NCI-H510A (cell line): ENCODE results near the gene VWA7.

Experiments used
- DNase-seq: peaks from one replicate; lab custom pipeline; 2025; lab: John Stamatoyannopoulos, UW

Gene VWA7

DNA sequence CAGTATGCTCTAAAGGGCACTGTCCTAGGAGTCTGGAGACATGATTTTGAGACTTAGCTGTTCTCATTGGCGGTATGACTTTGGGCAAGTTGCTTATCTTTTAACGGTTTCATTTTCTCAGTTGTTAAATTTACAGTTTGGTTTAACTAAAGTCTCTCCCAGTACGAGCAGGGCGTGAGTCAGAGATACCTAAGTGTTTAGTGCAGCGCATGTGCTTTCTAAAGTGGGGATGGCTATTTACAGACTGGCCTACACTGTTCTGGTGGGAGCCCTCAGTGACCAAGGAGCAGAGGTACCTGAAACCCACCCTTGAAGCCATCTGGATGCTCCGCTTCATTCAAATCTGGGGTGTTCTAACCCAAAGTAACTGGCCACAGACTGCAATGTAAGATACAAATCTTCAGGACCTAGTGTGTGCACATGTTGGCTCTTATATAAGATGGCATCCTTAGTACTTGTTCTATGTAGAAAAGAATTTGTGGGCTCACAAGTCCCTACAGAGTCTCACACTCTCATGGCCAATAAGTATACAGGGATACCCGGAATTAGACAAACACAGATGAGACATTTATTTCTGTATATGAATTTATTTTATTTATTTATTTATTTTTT is 26.6 kb downstream of the VWA7 start:
- no peak for DNase-seq

DNA sequence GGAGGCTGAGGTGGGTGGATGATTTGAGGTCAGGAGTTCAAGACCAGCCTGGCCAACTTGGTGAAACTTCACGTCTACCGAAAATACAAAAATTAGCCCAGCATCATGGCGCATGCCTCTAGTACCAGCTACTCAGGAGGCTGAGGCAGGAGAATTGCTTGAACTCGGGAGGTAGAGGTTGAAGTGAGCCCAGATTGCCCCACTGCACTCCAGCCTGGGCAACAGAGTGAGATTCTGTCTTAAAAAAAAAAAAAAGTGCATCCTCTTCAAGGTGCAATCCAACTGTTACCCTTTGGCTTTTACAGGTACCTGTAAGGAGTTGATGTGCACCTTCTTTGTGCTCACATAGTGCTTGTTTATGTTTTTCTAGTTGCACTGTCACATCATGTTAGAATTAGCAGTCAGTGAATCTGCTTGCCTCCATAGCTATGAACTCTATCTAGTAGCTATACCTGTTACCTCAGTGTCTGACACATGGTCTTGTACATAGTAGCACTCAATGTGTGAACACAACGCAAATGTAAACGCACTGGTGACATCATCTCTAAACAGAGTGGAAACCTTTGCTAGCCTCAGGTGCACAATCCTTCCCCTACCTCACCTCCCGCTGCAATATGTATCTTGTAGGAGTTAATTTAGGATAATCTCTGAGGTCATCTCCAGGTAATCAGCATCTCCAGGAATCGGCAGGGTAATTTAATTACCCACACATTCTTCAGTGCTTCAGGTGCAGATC is 27.7 kb downstream of the VWA7 start:
- DNase-seq, result no peak

DNA sequence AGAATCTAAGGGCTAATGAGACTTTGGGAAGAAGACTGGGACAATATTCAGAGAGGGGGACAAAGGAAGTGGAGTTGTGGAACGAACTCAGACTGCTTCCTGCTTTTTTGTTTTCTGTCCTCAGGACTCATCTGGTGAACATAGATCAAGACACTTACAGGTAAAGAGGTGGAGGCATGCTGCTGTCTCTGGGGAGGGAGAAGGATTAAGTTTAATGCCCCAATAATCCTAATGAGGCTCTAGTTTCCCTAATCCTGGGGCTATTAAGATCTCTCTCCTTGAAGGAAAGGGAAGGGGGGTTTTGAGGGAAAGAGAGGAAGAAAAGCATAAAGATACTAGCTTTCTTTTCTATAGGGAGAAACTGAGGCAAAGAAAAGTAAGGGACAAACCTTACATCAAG is 32.7 kb downstream of the VWA7 start:
- no peak for DNase-seq

DNA sequence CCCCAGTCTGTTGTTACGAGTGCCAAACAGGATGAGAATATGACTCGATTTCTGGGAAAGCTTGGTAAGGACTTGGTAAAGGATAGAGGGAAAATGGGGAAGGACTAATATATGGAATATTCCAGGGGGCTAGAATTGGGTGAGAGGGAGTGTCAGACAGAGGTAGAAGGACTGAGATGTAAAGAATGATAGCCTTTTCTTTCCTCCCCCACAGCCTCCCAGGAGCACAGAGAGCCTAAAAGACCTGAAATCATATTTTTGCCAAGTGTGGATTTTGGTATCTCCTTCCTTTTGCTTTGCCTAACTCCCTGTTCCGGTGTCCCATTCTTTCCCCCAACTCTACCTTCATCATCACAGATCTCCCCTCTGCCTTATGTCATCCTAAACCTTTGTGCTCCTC is 34.2 kb downstream of the VWA7 start:
- DNase-seq, result no peak

DNA sequence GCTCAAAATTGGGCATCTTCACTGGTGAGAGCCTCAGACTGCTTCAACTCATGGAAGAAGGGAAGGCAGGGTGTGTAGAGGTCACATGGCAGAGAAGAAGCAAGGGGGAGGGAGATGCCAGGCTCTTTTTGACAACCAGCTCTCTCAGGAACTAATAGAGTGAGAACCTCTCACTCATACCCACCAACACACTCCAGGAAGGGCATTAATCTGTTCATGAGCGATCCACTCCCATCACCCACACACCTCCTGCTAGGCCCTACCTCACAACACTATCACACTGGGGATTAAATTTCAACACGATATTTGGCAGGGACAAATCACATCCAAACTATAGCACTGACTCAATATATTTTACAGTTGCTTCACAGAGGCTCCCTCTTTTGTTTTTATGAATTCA is 35.3 kb downstream of the VWA7 start:
- DNase-seq, result no peak

DNA sequence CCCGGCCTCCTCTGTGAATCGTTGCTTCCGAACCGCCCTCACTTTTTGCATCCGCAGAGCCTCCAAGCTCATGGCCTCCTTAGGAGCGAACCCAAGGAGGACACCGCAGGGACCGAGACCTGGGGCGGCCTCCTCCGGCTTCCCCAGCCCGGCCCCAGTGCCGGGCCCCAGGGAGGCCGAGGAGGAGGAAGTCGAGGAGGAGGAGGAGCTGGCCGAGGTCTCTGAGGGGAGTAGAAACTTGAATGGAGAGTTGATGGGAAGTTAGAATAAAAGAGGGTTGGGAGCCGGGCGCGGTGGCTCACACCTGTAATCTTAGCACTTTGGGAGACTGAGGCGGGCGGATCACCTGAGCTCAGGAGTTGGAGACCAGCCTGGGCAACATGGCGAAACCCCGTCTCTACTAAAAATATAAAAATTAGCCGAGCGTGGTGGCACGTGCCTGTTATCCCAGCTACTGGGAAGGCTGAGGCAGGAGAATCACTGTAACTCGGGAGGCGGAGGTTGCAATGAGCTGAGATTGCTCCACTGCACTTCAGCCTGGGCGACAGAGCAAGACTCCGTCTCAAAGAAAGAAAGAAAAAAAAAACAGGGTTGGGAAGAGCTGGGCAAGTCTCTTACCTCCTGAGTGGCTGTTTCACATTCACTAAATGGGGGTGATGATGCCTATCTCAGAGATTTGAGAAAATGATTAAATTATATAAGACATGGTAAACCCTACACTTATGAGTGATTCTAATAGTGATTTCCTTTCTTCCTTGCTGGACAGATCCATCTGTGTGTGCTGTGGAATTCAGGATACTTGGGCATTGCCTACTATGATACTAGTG is 36.5 kb downstream of the VWA7 start:
- no peak for DNase-seq

DNA sequence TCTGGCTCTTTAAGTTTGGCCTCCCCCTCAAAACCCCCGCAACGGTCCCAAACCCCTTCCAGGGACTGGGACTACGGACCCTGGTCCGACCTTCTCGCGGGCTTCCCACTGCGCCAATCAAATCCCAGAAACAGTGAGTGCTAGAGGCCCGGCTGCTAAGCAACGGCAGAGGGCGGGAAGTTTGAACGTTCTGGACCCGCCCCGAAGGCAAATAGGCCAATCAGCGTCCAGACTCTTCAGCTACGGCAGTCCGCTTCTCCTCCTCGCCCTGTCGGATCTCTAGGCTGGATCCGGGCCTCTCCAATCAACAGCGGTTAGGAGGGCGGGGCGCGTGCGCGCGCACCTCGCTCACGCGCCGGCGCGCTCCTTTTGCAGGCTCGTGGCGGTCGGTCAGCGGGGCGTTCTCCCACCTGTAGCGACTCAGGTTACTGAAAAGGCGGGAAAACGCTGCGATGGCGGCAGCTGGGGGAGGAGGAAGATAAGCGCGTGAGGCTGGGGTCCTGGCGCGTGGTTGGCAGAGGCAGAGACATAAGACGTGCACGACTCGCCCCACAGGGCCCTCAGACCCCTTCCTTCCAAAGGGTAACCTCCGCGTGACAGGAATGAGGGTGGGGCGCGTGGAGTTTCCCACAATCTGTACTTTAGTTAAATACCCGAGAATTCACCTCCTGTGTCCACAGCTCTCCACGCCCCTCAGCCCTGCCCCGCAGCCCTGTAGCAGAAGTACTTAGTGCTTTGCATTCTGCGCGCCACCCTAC is 37.3 kb downstream of the VWA7 start, which contains the start of gene MSH5:
MSH5 (plus strand) TSS at position 367 of the 758 bp plus-strand sequence. CDS start 462 bp downstream, outside the sequence.
- peak; percentile 99 for DNase-seq

DNA sequence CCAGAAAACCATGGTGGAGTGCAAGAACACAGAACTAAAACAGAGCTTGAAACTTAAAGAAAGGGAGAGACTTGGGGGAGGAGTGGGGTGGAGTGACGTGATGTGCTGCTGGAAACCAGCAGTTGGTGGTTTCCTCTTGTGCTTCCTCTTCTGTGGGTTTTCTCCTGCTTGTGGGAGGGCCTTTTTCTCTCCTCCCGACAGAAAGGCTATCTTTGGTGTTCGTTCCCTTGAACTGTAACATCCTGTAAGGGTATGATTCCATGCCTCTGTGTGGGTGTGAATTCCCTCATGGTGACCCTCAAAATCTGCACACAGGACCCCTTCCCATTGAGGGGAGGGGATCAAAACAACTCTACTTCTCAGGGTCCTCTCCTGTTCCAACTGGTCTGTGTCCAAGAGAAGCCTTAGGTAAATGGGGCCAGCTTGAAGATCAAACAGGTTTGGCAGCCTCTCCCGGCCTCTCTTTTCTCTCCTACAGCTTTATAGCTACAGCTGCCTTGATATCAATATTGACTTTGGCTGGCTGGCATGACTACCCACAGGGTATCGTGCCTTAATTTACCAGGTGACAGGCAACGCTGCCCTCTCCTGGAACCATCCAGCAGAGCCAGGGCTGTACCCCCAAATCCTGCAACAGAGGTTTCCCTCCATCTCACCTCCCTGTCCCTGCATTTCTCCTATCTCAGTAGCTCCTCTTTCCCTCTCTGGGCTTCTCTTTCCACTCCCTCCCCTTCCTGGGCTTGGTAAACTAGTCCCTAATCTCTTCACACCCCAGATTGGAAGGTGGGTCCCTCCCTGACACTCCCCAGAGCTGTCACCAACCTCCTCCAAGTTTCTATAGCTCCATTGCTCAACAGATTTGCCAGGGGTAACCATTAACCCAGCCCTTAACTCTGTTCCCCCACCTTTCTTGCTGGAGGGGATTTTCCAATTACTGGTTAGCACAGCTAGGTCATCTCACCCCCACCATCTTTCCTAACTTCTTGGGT is 38.8 kb downstream of the VWA7 start:
- peak; percentile 95 for DNase-seq

DNA sequence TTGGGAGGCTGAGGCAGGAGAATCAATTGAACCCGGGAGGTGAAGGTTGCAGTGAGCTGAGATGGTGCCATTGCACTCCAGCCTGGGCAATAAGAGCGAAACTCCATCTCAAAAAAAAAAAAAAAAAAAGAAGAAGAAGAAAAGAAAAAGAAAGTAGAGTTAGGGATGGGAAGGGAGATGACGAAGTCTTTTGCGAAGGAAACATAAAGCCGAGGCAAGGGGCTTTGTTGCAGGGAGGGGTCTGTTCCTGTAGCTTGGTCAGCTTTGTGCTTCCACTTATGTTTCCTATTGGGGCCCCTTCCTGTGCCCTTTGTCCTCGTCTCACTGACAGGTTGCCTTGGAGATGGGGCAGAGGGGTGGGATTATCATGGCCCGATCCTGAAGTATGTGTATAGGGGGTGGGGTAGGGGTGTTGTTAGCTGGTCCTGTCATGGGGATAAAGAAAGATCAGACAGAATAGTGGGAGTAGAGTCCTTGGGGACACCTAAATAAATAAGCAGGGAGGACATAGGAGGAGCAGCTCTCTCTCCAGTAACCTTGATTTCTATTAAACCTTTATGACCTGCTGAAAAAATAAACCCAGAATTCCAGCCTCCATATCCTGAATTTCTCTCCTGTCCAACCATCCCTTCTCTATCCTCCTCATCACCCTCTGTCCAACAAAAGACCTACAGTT is 39.7 kb downstream of the VWA7 start:
- DNase-seq, result peak; percentile 72

DNA sequence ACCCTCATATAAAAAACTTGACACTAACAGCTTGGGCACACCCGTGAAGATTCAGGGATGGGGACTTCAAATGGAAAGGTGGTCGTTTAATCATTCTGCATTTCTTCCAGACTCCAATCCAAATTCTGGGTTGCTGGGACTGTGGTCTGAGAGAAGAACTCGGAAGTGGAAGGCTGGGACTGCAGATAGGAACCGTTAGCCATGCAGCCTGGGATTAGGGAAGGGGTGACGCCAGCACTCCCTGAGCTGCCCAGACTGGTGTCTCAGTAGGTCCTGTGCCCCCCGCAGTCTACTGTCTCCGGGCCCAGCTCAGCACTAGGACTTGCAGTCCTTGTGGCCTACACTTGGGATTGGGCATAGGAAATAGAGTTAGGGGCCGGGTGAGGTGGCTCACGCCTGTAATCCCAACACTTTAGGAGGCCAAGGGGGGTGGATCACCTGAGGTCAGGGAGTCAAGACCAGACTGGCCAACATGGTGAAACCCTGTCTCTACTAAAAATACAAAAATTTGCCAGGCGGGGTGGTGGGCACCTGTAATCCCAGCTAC is 40.3 kb downstream of the VWA7 start:
- DNase-seq, result no peak

DNA sequence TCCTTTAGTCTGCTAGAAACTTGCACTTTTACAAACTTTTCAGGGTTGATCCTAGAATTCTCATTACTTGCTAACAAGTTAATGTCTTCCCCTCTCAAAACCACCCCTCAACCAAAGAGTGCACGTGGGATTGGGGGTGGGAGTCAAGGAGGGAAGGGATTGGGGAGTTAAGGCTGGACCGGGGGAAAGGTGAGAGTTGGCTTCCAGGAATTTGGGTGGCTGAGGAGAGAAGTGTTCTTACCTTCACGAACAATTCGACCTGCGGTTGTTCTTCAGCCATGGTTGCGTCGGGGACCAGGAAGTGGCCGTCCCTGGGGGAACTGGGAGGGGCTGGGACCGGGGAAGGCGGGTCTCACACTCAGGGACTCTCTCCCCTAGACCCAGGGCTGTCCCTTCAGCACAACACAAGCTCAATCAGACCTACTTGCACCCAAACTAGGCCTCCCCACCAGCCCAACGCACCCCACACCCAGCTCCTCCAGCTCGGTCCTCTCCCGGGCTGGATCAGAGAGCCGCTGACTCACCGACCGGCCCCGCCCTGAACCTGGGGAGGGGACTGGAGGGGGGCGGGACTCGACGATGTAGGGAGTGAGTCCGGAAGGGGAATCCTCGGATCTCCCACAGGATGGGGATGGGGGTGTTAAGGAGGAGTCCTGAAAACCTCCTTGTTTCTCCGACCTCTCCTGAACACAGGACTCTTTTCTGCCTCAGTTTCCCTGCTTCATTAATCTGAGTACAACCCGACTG is 40.9 kb downstream of the VWA7 start, which contains the start of gene CLIC1:
CLIC1 (minus strand) TSS at position 510 of the 747 bp plus-strand sequence; CDS start at position 280, 230 bp downstream.
- peak; percentile 86 for DNase-seq

DNA sequence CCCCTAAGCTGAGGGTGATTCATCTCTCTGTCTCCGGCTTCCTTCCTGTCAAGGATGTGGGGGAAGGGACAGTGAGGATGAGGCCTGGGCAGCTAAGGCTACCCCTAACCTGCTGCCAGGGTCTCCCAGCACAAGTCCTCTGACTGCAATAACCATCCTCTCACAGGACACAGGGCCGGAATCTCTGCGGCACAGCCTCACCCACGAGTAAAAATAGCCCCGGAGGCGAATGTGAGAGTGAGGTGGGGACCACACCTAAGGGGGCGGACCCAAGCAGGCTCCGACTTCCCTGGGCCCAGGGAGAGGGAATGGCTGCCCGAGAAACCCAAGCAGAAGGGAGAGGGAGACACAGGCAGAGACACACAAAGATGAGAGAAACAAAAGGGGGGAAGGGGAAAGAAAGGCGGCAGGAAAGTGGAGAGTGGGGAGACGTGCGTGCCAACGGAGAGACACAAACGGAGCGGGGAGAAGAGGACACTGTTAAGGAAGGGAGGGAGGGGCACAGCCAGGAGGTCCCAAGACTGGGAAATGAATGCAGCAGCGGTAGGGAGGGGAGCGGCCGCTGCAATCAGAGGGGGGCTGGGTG is 42.2 kb downstream of the VWA7 start:
- no peak for DNase-seq

DNA sequence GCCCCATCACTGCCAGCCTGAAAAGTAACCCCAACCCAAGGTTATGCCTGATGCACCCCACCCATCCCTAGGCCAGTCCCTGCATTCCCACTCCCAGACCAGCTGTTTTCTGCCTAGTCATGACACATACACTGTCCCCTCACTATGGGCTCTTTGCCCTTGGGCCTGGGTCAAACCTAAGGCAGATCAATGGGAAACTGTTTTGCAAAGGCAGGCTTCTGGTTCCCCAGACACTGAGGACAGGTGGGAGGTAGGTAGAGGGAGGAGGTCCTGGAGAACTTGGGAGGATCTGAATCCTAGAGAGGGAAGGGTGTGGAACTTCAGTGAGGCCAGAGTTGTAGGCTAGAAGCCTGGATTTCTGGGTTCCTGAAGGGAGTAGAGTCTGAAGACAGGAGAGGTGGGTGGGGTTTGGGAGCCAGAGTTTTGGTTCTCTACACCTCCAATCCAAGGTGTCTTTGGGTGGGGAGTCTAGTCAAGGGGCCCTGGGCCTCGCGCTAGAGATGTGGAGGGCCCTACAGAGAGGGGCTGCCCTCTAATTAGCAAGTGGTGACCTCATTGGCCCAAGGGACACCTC is 42.8 kb downstream of the VWA7 start:
- no peak for DNase-seq

DNA sequence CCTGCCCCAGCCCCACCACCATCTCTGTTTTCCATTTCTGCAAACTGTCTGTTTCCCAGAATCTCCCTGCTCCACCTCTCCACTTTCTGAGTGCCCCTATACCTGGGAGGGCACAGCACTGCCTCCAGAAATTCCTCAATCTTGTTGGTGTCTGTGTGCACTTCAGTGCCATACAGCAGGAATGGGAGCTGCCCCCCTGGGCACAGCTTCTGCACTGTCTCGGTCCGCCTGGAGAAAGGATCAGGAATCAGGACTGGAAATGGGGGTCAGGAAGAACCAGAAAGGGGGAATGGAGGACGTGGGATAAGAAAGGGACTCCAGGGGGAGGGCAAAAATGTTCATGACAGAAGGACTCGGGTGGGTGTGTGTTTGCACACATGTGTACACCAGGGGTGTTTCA is 43.4 kb downstream of the VWA7 start:
- no peak for DNase-seq

DNA sequence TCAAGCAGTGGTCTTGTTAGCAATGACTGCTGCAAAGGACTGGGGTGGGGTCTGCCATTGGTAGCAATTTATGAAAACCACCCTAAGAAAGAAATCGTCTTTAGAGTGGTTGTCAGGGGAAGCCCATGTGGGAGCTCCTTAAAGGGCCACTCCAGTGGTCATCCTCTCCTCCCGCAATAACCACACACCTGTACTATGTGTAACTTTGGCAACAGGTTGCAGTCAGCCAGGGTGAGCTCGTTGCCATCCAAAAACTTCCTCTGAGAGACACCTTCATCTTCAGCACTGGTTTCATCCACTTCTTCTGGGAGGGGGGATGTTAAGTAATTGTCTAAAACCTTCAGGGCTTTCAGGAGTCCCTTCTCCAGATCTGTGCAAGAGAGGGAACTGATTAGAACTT is 45.1 kb downstream of the VWA7 start:
- DNase-seq, result no peak

DNA sequence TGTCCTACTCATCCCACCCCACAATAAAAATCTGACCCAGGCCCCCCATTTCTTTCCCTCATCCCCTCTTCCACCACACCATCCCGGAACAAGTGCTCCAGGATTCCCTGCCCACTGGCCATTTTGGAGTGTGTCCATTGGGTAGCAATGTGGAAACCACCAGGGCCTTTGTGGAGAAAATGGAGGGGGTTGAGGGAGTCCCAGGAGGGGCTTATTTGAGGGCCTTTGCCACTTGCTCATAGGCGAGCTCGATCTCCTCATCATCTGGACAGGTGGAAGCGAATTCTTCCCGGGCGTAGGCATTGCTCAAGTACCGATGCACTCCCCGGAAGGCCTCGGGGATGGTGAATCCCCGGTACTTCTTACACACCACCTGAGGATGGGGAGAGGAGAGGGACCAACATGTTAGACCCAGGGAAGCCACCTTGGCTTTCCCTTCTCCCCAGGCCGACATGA is 46.5 kb downstream of the VWA7 start:
- no peak for DNase-seq

DNA sequence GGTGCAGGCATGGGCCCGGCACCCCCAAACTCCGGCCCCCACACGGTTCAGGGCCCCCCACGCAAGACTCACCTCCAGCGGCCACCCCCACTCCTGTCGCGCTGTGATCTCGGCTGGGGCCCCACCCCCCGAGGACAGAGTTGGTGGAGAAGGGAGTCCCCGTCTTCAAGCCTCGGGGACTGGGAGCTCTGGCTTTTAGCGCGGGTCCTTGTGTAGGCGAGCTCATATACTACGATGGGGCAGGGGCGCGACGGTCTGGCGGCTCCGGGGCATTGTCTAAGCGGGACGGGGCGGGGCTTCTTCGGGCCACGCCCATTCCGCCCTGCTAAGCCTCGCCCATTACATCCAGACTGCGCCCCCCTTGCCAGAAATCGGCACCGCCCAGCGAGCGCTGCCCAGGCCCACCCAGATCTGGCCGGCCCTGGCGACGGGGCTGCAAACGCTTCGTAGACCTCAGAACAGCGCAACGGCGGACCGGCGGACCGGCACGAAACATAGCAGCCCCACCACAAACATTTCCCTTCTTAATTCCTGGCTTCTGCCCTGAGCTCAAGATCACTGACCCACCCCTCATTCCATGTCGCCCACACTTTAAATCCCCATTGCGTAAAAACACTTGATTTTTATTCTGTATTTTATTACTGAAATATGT is 47.0 kb downstream of the VWA7 start:
- DNase-seq, result no peak

DNA sequence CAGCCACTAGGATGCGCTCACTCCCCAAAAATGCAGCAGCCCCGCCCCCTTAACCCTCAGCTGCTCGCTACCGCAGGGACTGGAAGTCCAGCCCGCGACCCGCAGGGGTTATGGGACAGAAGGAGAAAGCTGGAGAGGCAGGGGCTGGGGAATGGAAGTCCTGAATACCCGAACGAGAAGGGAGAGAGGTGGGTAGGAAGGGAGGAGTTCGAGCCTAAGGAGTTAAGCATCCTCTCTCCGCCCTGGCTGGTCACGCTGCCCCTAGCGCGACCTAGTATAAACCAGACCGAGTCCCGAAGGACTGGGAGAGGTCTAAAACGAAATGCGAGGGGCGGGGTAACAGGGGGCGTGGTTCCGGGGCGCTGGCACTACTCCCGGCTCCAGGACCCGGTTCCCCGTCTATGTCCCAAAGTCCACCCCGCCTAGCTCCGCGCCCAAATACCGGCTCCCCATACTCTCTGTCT is 47.6 kb downstream of the VWA7 start:
- no peak for DNase-seq
